NT2/D1 (cell line): ENCODE measurements around the gene LRG1.

Experiments used
- SUZ12 ChIP-seq: IDR thresholded peaks from 2 replicates; pipeline ENCODE4 v1.6.1; 2011; ENCODE audit not compliant: insufficient read length, insufficient read depth; ENCODE audit errors: extremely low read depth
- YY1 ChIP-seq: IDR thresholded peaks from 2 replicates; pipeline ENCODE4 v1.6.1; 2011; ENCODE audit not compliant: insufficient read length, insufficient read depth
- ZNF274 ChIP-seq: IDR thresholded peaks from 2 replicates; pipeline ENCODE4 v1.6.1; 2011; ENCODE audit warnings: mild to moderate bottlenecking, low read depth, low read length

GRCh38 chr19:4586245-4586644 lies 46.4 kb upstream of the LRG1 start:
- TF ChIP-seq ZNF274 (no peak), YY1 (no peak), SUZ12 (no peak)
